Mucosa of descending colon (tissue), 3 donors: ENCODE measurements around the gene TRIM69. TPM values are rescaled to one million over a fixed set of nuclear protein-coding genes. Genes with fewer than 3 reads are reported as not detected.

Experiments
- ATAC-seq: fragments of 200-7000 bp; cut with Tn5 transposase; one replicate; pipeline ENCODE4 v1.9.1; 2020; ENCODE audit warnings: mild to moderate bottlenecking, moderate library complexity
- DNase-seq, 3 donors: peaks; one replicate each; pipeline ENCODE4 v3.0.0-alpha.2; 2020
- H3K36me3 ChIP-seq: fragments of 200-600 bp; one replicate; pipeline ENCODE4 v1.8.0; 2021; ENCODE audit warnings: low read depth, mild to moderate bottlenecking
- H3K4me1 ChIP-seq: fragments of 200-600 bp; one replicate; pipeline ENCODE4 v1.8.0; 2021; ENCODE audit warnings: low read depth, mild to moderate bottlenecking
- H3K4me3 ChIP-seq: fragments of 200-600 bp; one replicate; pipeline ENCODE4 v1.8.0; 2021; ENCODE audit warnings: mild to moderate bottlenecking
- H3K9me3 ChIP-seq: fragments of 200-600 bp; one replicate; pipeline ENCODE4 v1.8.0; 2021; ENCODE audit warnings: mild to moderate bottlenecking
- CTCF ChIP-seq: fragments of 200-600 bp; IDR thresholded peaks from one replicate; pipeline ENCODE4 v1.8.0; 2022; ENCODE audit warnings: antibody characterized with exemption, mild to moderate bottlenecking
- intact Hi-C, 2 donors: fragments of 100-400 bp; cut with DNase I in 1 of 2; cut with micrococcal nuclease in 1 of 2; formaldehyde crosslinking; loops; one replicate each; pipeline versions ENCODE4 v1.11.0 to v1.11.1; 2022; cut with DNase I, micrococcal nuclease
- total RNA-seq, 3 donors: library from RNA; stranded (reverse); fragmentation: NEBNext Ultra II Directional in 2 of 3; extraction: Animal tissue kit (Norgen Biotek cat#: 25700) in 2 of 3; gene quantifications; one replicate each; pipeline versions ENCODE4 v1.2.1 to v1.2.4, GENCODE V29; 2021 to 2023
- donor health status: DM: no; HTN: no; CAD: no; lungs with moderate emphysema.
- donor health status: DM: no; HTN: no; CAD: no.
- donor health status: DM: no; HTN: yes; CAD: no.

Gene TRIM69
- total RNA-seq, 3 donors from 2014 or later = 20.8 to 41.9 (median 21.5) TPM

- H3K9me3 ChIP-seq = no peaks in the 10 kb centered on the region
- intact Hi-C loops = no loop called here
Measured at GRCh38 chr15:44710236-44711095, 25.9 kb upstream of the TRIM69 start.

GRCh38 chr15:44711096-44711742 is 25.1 kb upstream of the TRIM69 start, which contains the start of the genes B2M and PATL2:
Gene B2M (plus strand): TSS chr15:44711517. CDS start chr15:44711547, 30 bp downstream.
Gene PATL2 (minus strand): TSS chr15:44711323. CDS start chr15:44676490, 34,833 bp downstream.
- H3K4me1 ChIP-seq = peaks cover 37% of the 10 kb centered on the region
- no peaks in the 10 kb centered on the region for H3K9me3 ChIP-seq
- peaks cover 8% of the 10 kb centered on the region for H3K36me3 ChIP-seq
- peak within 1 kb of the TSS; percentile 98 for H3K4me3 ChIP-seq
- TF ChIP-seq CTCF = no peak
- DNase-seq (peak; percentile 95 to 98 (median 97)), ATAC-seq (peak; percentile 87)
- intact Hi-C loops = no loop called here

More at GRCh38 chr15:44710236-44711095, 25.9 kb upstream of the TRIM69 start:
- TF ChIP-seq CTCF = no peak
- Histone ChIP-seq H3K4me1 (peaks cover 36% of the 10 kb centered on the region), H3K36me3 (peaks cover under 1% of the 10 kb centered on the region), H3K4me3 (peak overlapping the region; percentile 98)
- peak in 2 of 3 donors; percentile 39 to 71 for DNase-seq
- no peak for ATAC-seq

- Histone ChIP-seq H3K4me3 (peak overlapping the region; percentile 98), H3K9me3 (no peaks in the 10 kb centered on the region), H3K36me3 (peaks cover 15% of the 10 kb centered on the region), H3K4me1 (peaks cover 34% of the 10 kb centered on the region)
- peak in 2 of 3 donors; percentile 62 to 81 for DNase-seq
- peak; percentile 50 for ATAC-seq
- intact Hi-C loops = no loop called here
- TF ChIP-seq CTCF = no peak
Measured at GRCh38 chr15:44711743-44712345, 24.5 kb upstream of the TRIM69 start.

GRCh38 chr15:44712346-44713005 is 23.9 kb upstream of the TRIM69 start:
- Histone ChIP-seq H3K4me3 (peak overlapping the region; percentile 98), H3K9me3 (no peaks in the 10 kb centered on the region), H3K4me1 (peaks cover 28% of the 10 kb centered on the region), H3K36me3 (peaks cover 16% of the 10 kb centered on the region)
- intact Hi-C loops = no loop called here
- DNase-seq (peak; percentile 71 to 94 (median 74)), ATAC-seq (peak; percentile 63)
- TF ChIP-seq CTCF = no peak
